SK-N-SH (cell line): ENCODE measurements around the gene MYH11. TPM values are rescaled to one million over a fixed set of nuclear protein-coding genes. Genes with fewer than 3 reads are reported as not detected.

Source experiments
- CTCF ChIA-PET: fragments of 300-600, 350-600 bp; formaldehyde crosslinking; extraction: SDS; loops from one replicate; lab custom pipeline; 2021; lab: Yijun Ruan, JAX
- POLR2A ChIA-PET: fragments of 350-600 bp; sonication (Branson Sonifier 250); formaldehyde crosslinking; extraction: SDS; loops from one replicate; lab custom pipeline; 2020; ENCODE audit warnings: antibody characterized with exemption, inconsistent platforms; lab: Yijun Ruan, JAX
- DNase-seq: peaks from one replicate; pipeline ENCODE4 v3.0.0; 2012
- H2AFZ ChIP-seq: fragments of 200-600 bp; sonication (generic); 2 replicates; pipeline ENCODE4 v1.8.1; 2016; ENCODE audit warnings: antibody characterized with exemption, mild to moderate bottlenecking, low read depth
- H3F3A ChIP-seq: fragments of 200-600 bp; sonication (generic); replicated peaks from 2 replicates; pipeline ENCODE3; 2016; ENCODE audit warnings: antibody characterized with exemption, mild to moderate bottlenecking; ENCODE audit not compliant: insufficient read depth
- H3K27ac ChIP-seq, 2 experiments: fragments of 200-500 bp in 1 of 2; fragments of 200-600 bp in 1 of 2; sonication (Bioruptor generic) in 1 of 2; sonication (generic), shearing (Covaris generic) in 1 of 2; 2 replicates each; pipeline versions ENCODE4 v1.5.1 to v1.6.1; 2014 to 2016; ENCODE audit warnings: low read depth in 2 of 2, inconsistent platforms in 1 of 2, low read length in 1 of 2, mild to moderate bottlenecking in 1 of 2, mixed read lengths in 1 of 2
- H3K27me3 ChIP-seq: fragments of 200-600 bp; sonication (generic), shearing (Covaris generic); 2 replicates; pipeline ENCODE4 v1.6.1; 2016; ENCODE audit warnings: mixed run types; ENCODE audit not compliant: insufficient read depth
- H3K36me3 ChIP-seq, 2 experiments: fragments of 200-500 bp in 1 of 2; fragments of 200-600 bp in 1 of 2; sonication (Bioruptor generic) in 1 of 2; sonication (generic) in 1 of 2; replicated peaks in 1 of 2; 2 replicates each; pipeline versions ENCODE3 to v1.5.1; 2014 to 2016; ENCODE audit warnings: low read length in 1 of 2, mild to moderate bottlenecking in 1 of 2; ENCODE audit not compliant: insufficient read depth in 2 of 2, control insufficient read depth in 1 of 2
- H3K4me1 ChIP-seq, 2 experiments: fragments of 200-500 bp in 1 of 2; fragments of 200-600 bp in 1 of 2; sonication (Bioruptor generic) in 1 of 2; sonication (generic), shearing (Covaris generic) in 1 of 2; 2 replicates each; pipeline versions ENCODE4 v1.5.1 to v1.6.1; 2014 to 2016; ENCODE audit warnings: low read depth in 1 of 2, low read length in 1 of 2, mixed run types in 1 of 2; ENCODE audit not compliant: insufficient read depth in 2 of 2, control insufficient read depth in 1 of 2
- H3K4me2 ChIP-seq: fragments of 200-600 bp; sonication (generic), shearing (Covaris generic); 2 replicates; pipeline ENCODE4 v1.6.1; 2017; ENCODE audit warnings: mixed run types
- H3K4me3 ChIP-seq, 2 experiments: fragments of 200-500 bp in 1 of 2; fragments of 200-600 bp in 1 of 2; sonication (Bioruptor generic) in 1 of 2; sonication (generic), shearing (Covaris generic) in 1 of 2; 2 replicates each; pipeline versions ENCODE4 v1.5.1 to v1.8.1; 2014 to 2016; ENCODE audit warnings: low read depth in 2 of 2, inconsistent platforms in 1 of 2, low read length in 1 of 2, mild to moderate bottlenecking in 1 of 2, mixed read lengths in 1 of 2, moderate library complexity in 1 of 2
- H3K79me2 ChIP-seq: fragments of 200-600 bp; sonication (generic); 2 replicates; pipeline ENCODE4 v1.8.1; 2017; ENCODE audit warnings: mild to moderate bottlenecking; ENCODE audit not compliant: insufficient read depth
- H3K9ac ChIP-seq: fragments of 200-600 bp; sonication (generic); 2 replicates; pipeline ENCODE4 v1.6.1; 2017; ENCODE audit warnings: mixed run types
- H3K9me2 ChIP-seq: fragments of 200-600 bp; sonication (generic); 2 replicates; pipeline ENCODE4 v1.6.1; 2017; ENCODE audit warnings: mixed run types
- H3K9me3 ChIP-seq: fragments of 200-600 bp; sonication (generic); 2 replicates; pipeline ENCODE4 v1.6.1; 2017; ENCODE audit warnings: mixed run types, mild to moderate bottlenecking, moderate library complexity
- H4K20me1 ChIP-seq: fragments of 200-600 bp; sonication (generic); 2 replicates; pipeline ENCODE4 v1.6.1; 2017; ENCODE audit warnings: mild to moderate bottlenecking, mixed run types; ENCODE audit not compliant: insufficient read depth
- CHD2 ChIP-seq: fragments of 150-350 bp; IDR thresholded peaks from 2 replicates; pipeline ENCODE4 v1.6.1; 2018; ENCODE audit warnings: low read length; ENCODE audit not compliant: partially characterized antibody
- ELF1 ChIP-seq: IDR thresholded peaks from 2 replicates; pipeline ENCODE4 v1.4.0; 2012
- EZH2phosphoT487 ChIP-seq: fragments of 200-600 bp; sonication (generic); IDR thresholded peaks from 2 replicates; pipeline ENCODE4 v1.6.1; 2017; ENCODE audit warnings: low read depth, mixed run types, mild to moderate bottlenecking, antibody characterized with exemption, moderate library complexity, borderline replicate concordance
- FOSL2 ChIP-seq: IDR thresholded peaks from 2 replicates; pipeline ENCODE4 v1.4.0; 2012; ENCODE audit warnings: low read depth, mild to moderate bottlenecking, moderate library complexity, borderline replicate concordance
- FOXM1 ChIP-seq: IDR thresholded peaks from 2 replicates; pipeline ENCODE4 v1.4.0; 2012; ENCODE audit warnings: low read depth, mild to moderate bottlenecking
- IRF3 ChIP-seq: fragments of 150-350 bp; IDR thresholded peaks from 2 replicates; pipeline ENCODE4 v1.6.1; 2016; ENCODE audit warnings: mild to moderate bottlenecking, low read depth, low read length
- RAD21 ChIP-seq: IDR thresholded peaks from 2 replicates; pipeline ENCODE4 v1.6.1; 2012; ENCODE audit warnings: mild to moderate bottlenecking, low read length
- RFX5 ChIP-seq: IDR thresholded peaks from 2 replicates; pipeline ENCODE4 v1.6.1; 2012; ENCODE audit warnings: mild to moderate bottlenecking, improper control_type of control experiment, low read length
- SMC3 ChIP-seq: IDR thresholded peaks from 2 replicates; pipeline ENCODE4 v1.6.1; 2012; ENCODE audit warnings: low read depth, low read length, improper control_type of control experiment
- TAF1 ChIP-seq: IDR thresholded peaks from 2 replicates; pipeline ENCODE4 v1.6.1; 2012; ENCODE audit warnings: low read depth, mild to moderate bottlenecking, low read length, moderate library complexity, borderline replicate concordance
- TCF12 ChIP-seq: IDR thresholded peaks from 2 replicates; pipeline ENCODE4 v1.4.0; 2012
- TEAD4 ChIP-seq: IDR thresholded peaks from 2 replicates; pipeline ENCODE4 v1.4.0; 2012; ENCODE audit warnings: mild to moderate bottlenecking, borderline replicate concordance; ENCODE audit not compliant: insufficient read depth
- USF1 ChIP-seq: IDR thresholded peaks from 2 replicates; pipeline ENCODE4 v1.4.0; 2012; ENCODE audit warnings: low read depth, borderline replicate concordance
- USF2 ChIP-seq: fragments of 150-350 bp; IDR thresholded peaks from 2 replicates; pipeline ENCODE4 v1.6.1; 2017; ENCODE audit warnings: antibody characterized with exemption, low read length, low read depth, borderline replicate concordance
- ZBTB33 ChIP-seq: IDR thresholded peaks from 2 replicates; pipeline ENCODE4 v1.4.0; 2012; ENCODE audit warnings: low read depth, borderline replicate concordance
- WGBS: methylation state at CpG from one replicate; pipeline ENCODE4 v1.1.6; 2017; ENCODE audit warnings: low lambda C conversion rate; 5-methylcytosine and 5-hydroxymethylcytosine counted together
- polyA plus RNA-seq, 3 experiments: library from polyadenylated mRNA; depleted of rRNA; stranded (reverse); fragments of >200 nt; gene quantifications; 2 replicates each; pipeline ENCODE4 v1.2.3, GENCODE V29; 2012
- TF ChIP-seq, protein P1 (sequence below): fragments of 200-600 bp; sonication (generic); IDR thresholded peaks from 2 replicates; pipeline ENCODE4 v1.6.1; 2017; ENCODE audit warnings: antibody characterized with exemption, mild to moderate bottlenecking, moderate library complexity

The MYH11 gene
- polyA plus RNA-seq, 1 of the 3 experiments (the other 2 are of a cell fraction): 0.02 TPM

- Histone ChIP-seq H2AFZ (no peak overlapping the region), H3K9me3 (no peaks in the 10 kb centered on the region), H3K79me2 (peaks cover 42% of the 10 kb centered on the region), H3K4me1 (peaks cover 0 to 3% of the 10 kb centered on the region in 2 experiments; a peak in 1 of 4 replicates), H4K20me1 (no peaks in the 10 kb centered on the region), H3K4me3 (no peak overlapping the region), H3K9me2 (no peaks in the 10 kb centered on the region), H3K27me3 (no peaks in the 10 kb centered on the region), H3K27ac (no peak overlapping the region; a peak in 1 of 4 replicates), H3K9ac (no peak overlapping the region), H3F3A (peaks cover 5% of the 10 kb centered on the region), H3K36me3 (peaks cover 17 to 44% of the 10 kb centered on the region in 2 experiments), H3K4me2 (no peak overlapping the region)
- 68% methylated on average over 7 of the region's 7 CpGs for WGBS
- TF ChIP-seq, protein P1, sequence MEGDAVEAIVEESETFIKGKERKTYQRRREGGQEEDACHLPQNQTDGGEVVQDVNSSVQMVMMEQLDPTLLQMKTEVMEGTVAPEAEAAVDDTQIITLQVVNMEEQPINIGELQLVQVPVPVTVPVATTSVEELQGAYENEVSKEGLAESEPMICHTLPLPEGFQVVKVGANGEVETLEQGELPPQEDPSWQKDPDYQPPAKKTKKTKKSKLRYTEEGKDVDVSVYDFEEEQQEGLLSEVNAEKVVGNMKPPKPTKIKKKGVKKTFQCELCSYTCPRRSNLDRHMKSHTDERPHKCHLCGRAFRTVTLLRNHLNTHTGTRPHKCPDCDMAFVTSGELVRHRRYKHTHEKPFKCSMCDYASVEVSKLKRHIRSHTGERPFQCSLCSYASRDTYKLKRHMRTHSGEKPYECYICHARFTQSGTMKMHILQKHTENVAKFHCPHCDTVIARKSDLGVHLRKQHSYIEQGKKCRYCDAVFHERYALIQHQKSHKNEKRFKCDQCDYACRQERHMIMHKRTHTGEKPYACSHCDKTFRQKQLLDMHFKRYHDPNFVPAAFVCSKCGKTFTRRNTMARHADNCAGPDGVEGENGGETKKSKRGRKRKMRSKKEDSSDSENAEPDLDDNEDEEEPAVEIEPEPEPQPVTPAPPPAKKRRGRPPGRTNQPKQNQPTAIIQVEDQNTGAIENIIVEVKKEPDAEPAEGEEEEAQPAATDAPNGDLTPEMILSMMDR: peak; percentile 87
- TF ChIP-seq SMC3 (peak; percentile 79), FOSL2 (no peak), USF1 (no peak), ELF1 (no peak), RAD21 (peak; percentile 80)
- peak; percentile 60 for DNase-seq
- ChIA-PET CTCF (interaction anchor here (0.6 to 4.8 kb wide), 51 partner anchors 9 to 320 kb away, joined by 3 to 37 read pairs (median 4); partner anchors contain the start of genes CEP20 and MYH11), POLR2A (no interaction called here)
These were observed 18.0 kb upstream of the MYH11 start for GRCh38 chr16:15874745-15875314.

DNA sequence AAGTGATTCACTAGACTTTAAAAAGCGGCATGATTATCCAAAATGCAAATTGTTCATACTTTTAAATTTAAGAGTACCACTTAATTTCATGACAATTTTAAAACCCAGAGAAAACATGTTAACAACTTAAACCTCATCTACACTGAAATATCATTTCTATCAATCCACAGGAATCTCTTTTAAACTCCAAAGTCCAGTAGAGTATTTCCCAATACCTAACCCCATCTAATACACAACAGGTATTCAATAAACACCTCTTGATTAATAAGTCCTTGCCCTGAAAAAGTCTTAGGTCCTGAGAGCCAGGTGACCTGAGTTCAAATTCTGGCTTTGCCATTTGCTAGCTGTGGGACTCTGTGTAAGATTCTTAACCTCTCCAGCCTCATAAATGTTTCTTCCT lies 16.9 kb upstream of the MYH11 start:
- no peaks in the 10 kb centered on the region for H3F3A ChIP-seq
- H3K79me2 ChIP-seq: peaks cover 37% of the 10 kb centered on the region
- TF ChIP-seq EZH2phosphoT487 (no peak), TEAD4 (no peak), FOXM1 (no peak), TCF12 (no peak), IRF3 (no peak), SMC3 (no peak), USF2 (no peak), ZBTB33 (no peak), RAD21 (no peak), RFX5 (no peak), TAF1 (no peak), ELF1 (no peak), USF1 (no peak), CHD2 (no peak)
- H3K27me3 ChIP-seq: no peaks in the 10 kb centered on the region
- no peak overlapping the region for H3K4me2 ChIP-seq
- ChIA-PET CTCF (interaction anchor here (0.8 to 4.8 kb wide), 12 partner anchors 14 to 321 kb away, joined by 3 to 37 read pairs (median 4); no protein-coding TSS in a partner anchor), POLR2A (no interaction called here)
- 95% methylated on average over 1 of the region's 1 CpG for WGBS
- no peak overlapping the region for H3K27ac ChIP-seq
- no peak overlapping the region for H3K4me3 ChIP-seq
- H4K20me1 ChIP-seq: no peaks in the 10 kb centered on the region
- peaks cover 19 to 43% of the 10 kb centered on the region in 2 experiments for H3K36me3 ChIP-seq
- DNase-seq: no peak
- H3K9me2 ChIP-seq: no peaks in the 10 kb centered on the region
- no peaks in the 10 kb centered on the region for H3K9me3 ChIP-seq
- H3K4me1 ChIP-seq: no peaks in the 10 kb centered on the region
- no peak overlapping the region for H2AFZ ChIP-seq
- no peak overlapping the region for H3K9ac ChIP-seq
